ENCODE results near the gene BRSK2.

BRSK2 gene

DNA sequence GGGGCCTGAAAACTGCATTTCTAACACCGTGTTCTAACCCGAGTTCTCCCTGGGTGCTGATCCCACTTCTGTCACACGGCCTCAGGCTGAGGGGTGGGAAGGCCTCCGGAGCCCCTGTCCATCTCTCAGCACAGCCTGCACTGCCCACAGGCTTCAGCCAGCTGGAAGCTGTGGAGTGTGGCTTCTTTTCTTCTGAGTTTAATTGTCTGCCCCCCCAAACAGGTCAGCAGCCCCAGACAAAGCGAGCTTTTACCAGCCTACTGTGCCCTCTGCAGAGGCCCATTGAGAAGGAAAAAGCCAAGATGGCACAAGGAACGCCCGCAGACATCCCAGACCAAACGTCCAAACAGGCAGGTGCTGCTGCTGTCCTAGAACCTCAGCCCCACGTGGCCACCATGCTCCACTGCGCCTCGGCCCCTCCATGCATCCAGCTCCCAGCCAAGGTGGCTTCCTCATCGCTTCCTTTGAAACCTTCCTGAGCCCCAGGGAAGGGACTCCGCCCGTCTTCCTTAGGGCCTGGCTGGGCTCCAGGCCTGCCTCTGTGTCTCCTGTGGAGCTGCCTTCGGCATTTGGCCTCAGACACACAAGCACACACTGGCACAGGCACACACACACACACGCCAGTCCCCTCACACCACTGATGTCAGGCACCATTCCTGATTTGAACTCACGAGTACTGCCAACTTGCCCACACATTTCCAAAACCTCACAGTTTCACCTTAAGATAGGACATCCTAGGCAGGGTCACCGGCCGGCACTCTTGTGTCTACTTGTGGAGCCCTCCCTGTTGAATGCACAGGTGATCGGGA is 95.2 kb downstream of the BRSK2 start:
- no peak for DNase-seq

DNA sequence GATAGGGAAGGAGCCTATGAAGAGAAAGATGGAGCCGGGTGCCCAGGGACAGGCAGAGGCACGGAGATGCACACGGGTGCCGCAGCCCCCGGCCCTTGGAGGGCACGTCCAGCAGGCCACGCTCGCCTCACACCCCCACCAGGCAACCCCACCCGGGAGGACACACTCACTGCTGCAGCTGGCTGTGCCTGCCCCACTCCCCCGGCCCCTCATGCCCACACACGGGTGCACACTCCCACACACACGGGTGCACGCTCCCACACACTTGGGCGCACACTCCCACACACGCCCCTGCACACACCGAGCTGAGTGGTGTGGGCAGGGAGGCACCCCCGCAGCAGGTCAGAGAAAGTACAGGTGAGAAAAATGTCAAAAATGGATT is 95.8 kb downstream of the BRSK2 start:
- DNase-seq: no peak

DNA sequence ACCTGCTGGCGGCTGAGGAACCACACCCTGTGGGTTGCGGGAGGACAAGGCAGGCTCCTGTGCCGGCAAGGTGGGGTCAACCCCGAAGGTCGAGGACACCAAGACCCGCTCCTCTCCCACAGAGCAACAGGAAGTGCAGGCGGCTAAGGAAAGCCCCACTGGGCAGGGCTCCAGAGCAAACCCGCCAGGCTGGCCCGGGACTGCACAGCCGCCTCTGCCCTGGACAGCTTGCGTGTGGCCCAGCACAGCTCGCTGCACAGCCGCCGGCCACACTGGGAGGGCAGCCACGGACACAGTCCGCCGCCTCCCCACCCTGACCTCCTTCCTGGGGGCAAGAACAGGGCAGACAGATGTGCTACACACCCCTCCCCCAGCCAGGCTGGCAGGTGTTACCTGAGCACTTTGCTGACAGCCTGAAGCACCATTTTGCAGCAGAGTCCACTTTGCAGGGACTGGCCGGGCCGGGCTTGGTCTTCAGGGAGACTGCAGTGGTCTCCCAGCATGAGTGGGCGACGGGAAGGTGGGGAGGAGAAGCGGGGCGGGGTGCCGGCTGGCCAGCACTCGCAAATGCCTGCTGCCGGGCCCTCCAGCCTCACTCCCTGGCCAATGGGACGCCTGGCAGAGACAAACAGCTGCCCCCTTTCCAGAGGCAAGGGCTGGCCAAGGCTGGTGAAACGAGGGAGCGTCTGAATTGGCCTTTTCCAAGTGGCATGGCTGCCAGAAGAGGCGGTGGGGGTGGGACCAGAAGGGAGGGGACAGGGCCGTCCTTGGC is 96.5 kb downstream of the BRSK2 start, which contains the start of gene MOB2:
TSS of gene MOB2 (minus strand) at position 726 of the 772 bp plus-strand sequence. CDS start at position 503, 223 bp downstream.
- no peak for DNase-seq

DNA sequence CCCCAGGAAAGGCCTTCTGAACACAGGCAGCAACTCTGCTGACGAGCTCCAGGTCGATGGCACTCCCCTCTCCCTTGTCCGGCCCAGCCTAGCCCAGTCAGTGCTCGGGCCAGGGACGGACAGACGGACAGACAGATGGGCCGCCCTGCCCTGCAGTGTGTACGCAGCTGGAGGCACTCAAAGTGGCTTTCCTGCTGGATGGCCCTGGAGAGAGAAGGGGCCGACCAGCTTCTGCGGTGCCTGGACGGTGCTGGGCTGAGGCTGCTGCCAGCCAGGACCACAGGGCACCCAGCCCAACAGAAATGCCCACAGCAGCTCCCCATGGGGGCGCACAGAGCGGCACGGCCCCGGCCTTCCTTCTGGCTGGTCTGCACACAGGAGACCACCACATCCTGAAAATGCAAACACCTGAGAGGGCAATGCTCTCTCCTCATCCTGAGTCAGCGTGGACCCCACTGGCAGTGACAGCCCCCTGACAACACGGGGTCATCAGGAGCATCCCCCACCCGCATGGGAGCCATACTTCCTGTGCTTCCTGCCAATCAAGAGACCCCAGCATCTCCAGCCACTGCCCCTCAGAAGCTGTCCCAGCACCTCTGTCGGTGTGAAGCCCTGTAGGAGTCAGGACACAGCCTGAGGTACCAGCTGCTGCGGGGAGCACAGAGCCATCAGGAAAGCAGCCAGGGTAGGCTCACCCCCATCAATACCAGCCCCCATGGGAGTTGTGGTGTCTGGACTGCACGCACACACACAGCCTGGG is 97.5 kb downstream of the BRSK2 start:
- no peak for DNase-seq

DNA sequence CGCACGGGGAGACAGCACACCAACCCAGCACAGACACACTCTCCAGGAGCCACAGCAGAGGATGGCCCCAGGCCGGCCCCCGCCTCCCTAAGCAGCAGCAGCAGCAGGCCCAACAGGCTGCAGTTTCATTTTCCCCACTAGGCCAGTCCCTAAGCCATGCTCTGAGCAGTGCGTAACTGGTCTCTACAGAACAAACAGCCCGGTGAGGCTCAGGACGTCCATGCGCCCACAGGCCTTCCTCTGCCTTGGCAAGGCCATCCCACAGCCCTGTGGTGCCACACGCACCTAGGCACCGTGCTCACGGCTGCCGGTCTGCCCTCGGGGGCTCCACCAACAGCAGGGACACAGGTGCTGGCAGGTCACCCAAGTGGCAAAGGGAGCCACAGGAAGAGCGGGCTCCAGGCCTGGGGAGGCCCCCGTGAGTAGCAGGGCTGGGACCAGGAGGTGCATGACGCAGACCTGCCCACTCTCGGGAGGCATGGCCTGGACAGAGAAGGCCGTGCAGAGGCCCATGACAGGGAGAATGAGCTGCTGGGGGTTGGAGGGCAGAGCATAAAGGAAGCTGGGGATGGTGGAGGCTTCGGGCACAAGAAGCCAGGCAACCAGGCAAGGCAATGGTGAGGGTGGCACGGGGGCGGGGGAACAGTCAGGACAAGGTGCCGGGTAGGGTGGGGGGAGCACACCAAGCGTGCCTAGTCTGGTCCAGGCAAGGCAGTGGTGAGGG is 98.3 kb downstream of the BRSK2 start:
- DNase-seq: no peak

DNA sequence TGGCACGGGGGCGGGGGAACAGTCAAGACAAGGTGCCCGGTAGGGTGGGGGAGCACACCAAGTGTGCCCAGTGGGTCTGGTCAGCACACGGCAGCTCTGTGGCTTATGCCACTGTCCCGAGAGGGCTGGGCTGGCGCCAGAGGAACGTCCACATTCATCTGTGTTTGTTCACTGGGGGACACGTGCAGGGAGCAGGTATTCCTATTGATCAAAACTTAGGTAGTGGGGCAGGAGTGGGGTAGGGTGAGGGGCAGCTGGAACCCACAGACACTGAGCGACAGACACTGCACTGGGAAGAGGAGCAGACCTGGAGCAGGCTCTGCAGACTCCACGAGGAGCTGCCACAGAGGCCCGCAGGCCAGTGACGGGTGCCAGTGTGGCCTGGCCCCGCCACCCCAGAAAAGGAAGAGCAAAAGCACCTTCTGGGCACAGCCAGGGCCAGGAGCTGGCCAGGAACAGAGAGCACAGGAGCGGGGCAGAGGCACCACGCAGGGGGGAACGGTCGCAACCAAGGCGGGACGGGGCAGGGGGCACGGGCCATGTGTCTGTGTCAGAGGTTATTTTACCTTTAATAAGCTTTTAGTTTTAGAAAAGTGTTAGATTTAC is 98.9 kb downstream of the BRSK2 start:
- DNase-seq: no peak

DNA sequence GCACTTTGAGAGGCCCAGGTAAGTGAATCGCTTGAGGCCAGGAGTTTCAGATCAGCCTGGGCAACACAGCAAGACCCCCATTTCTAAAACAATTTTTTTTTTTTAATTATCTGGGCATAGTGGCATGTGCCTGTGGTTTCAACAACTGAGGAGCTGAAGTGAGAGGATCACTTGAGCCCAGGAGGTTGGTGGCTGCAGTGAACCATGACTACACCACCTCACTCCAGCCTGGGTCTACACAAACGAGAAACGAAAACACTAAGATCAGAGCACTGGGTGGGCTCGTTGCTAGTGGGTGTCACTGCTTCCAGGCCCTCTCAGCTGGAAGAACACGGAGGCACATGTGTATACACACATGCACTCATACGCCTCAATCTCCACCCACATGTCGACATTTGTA is 100.9 kb downstream of the BRSK2 start:
- no peak for DNase-seq

DNA sequence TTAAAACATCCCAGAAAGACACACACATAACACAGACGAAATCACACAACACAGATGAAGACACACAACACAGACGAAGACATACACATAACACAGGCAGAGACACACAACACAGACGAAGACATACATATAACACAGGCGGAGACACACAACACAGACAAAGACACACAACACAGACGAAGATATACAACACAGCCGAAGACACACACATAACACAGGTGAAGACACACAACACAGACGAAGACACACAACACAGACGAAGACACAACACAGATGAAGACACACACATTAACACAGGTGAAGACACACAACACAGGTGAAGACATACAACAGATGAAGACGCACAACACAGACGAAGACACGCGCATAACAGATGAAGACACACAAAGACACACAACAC is 101.6 kb downstream of the BRSK2 start:
- DNase-seq: no peak

DNA sequence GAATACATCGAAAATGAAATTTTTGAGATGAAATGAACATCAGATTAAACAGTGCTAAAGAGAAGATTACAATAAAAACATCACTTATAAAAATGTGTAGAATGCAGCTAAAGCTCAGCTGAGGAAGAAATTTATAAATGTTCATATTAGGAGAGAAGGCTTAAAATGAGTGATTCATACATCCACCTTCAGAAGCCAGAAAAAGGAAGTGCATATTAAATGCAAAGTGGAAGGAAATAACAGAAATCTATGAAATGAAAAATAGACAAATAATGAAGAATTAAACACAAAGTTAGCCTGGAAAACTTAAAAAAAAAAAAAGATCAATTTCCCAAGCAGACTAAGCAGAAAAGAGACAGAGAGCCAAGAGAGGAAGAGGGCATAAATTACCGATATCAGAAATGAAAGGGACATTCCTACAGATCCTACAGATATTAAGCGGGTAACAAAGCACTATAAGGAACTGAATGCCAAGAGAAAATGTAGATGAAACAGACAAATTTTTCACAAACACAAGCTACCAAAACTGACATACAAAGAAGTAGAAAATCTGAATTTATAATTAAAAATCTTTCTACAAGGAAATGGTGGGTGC is 104.0 kb downstream of the BRSK2 start:
- no peak for DNase-seq

DNA sequence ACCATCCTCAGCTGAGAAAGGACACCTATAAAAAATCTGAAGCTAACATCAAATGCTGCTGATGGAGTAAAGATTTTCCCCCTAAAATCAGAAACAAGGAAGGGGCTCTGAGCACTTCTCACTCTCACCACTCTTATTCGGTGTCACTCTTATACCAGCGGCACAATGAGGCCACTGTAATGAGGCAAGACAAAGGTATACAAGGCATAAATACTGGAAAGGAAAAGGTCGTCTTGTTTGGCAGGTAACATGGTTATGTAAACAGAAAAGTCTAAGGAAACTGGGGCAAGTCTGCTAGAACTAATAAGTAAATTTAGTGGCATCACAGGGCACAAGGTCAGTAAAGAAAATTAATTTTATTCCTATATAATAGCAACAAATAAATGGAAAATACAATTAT is 104.9 kb downstream of the BRSK2 start:
- DNase-seq: no peak

DNA sequence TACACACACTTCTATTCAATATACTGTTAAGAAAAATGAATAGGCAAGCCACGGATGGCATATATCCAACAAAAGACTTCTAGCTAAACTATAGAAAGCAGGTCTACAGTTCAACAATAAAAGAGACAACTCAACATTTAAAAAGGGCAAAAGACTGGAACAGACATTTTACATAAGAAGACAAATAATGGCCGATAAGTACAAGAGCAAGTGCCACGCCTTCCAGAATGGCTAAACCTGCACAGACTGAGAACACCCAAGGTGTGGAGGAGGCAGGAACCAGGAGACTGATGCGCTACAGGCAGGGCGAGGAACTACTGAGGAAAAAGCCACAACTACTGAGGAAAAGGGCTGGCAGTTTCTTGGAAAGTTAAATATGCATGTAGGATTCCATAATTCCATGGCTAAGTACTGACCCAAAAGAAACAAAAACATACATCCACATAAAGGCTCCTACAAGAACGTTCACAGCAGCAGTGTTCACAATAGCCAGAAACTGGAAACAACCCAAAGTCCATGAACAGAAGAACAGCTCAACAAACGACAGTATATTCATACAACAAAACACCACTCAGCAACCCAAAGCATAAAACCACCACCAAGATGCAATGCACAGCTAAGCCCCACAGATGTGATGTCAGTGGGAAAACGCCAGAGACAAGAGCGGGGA is 106.5 kb downstream of the BRSK2 start:
- no peak for DNase-seq

DNA sequence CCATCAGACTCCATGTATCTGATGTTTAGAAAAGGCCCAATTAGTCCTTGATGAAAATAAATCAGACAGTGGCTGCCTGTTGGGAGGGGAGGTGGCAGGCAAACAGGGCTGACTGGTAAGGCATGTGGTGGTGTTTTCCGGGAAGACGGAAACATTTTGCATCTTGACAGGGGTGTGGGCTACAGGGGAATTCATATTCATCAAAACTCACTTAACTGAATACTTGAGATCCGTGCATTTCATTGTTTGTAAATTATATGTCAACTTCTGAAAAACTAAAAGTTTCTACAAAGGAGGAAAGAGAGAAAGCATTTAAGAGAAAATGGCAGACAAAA is 107.0 kb downstream of the BRSK2 start:
- no peak for DNase-seq

DNA sequence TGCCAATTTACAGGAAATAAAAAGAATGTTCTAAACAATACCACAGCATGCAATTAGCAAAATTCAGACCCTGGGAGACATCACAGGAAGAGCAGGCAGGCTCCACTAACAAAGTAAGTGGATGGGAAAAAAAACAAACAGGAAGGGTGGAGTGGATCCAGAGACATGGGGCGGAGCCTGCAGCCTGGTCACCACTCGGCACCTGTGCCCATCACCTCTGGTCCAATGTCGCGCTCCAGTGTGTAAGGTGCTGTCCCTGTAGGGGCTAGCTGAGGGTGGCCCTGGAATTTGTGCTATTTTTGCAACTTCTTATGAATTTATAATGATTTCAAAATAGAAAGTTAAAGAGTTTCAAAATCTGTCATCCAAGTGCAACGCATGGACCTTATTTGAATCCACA is 107.9 kb downstream of the BRSK2 start:
- no peak for DNase-seq

DNA sequence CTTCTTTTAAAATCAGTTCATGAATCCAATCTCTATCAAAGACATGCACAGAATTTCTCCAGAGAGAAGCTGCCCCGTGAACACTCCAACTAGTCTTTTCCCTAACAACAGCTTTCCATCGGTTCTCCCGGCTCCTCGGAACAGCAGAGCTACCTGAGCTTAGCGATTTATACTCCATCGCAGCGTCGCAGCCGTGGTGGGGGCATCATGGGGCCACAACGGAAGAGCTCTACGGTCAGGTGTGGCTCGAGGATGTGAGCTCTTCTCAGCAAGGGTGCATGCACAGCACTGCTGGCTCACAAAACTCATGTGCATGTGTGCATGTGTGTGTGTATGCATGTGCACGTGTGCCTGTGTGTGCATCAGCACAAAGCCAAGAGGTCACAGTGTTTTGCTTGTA is 108.5 kb downstream of the BRSK2 start:
- no peak for DNase-seq

DNA sequence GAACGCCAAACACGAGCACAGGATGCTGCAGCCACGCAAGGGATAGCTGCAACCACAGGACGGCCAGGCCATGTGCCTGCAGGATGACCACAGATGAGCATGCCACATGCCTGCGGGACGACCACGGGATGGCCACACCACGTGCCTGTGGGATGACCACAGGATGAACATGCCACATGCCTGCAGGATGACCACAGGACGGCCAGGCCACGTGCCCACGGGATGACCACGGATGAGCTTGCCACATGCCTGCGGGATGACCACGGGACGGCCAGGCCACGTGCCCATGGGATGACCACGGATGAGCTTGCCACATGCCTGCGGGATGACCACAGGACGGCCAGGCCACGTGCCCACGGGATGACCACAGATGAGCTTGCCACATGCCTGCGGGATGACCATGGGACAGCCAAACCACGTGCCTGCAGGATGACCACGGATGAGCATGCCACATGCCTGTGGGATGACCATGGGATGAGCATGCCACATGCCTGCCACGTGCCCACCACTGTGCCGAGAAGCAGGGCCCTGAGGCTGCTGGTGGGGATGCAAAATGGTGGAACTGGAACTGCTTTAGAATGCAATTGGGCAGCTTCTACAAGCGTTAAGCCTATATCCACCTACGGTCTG is 109.6 kb downstream of the BRSK2 start:
- no peak for DNase-seq

DNA sequence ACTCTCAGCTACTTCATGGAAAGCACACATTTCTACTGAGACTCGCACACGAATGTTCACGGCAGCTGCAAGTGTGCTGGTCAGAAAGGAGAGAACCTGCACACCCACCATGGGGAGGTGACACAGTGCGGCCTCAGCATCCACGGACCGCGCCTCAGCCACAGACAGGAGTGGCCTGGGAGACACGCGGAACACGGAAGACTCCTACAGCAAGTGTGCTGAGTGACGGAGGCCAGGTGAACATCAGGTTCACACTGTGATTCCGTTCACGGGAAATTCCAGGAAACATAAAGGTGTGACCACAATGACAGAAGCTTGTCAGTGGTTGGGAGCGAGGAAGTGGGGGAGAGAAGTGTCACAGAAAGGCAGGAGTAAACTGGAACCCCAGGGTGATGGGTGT is 110.2 kb downstream of the BRSK2 start:
- no peak for DNase-seq

DNA sequence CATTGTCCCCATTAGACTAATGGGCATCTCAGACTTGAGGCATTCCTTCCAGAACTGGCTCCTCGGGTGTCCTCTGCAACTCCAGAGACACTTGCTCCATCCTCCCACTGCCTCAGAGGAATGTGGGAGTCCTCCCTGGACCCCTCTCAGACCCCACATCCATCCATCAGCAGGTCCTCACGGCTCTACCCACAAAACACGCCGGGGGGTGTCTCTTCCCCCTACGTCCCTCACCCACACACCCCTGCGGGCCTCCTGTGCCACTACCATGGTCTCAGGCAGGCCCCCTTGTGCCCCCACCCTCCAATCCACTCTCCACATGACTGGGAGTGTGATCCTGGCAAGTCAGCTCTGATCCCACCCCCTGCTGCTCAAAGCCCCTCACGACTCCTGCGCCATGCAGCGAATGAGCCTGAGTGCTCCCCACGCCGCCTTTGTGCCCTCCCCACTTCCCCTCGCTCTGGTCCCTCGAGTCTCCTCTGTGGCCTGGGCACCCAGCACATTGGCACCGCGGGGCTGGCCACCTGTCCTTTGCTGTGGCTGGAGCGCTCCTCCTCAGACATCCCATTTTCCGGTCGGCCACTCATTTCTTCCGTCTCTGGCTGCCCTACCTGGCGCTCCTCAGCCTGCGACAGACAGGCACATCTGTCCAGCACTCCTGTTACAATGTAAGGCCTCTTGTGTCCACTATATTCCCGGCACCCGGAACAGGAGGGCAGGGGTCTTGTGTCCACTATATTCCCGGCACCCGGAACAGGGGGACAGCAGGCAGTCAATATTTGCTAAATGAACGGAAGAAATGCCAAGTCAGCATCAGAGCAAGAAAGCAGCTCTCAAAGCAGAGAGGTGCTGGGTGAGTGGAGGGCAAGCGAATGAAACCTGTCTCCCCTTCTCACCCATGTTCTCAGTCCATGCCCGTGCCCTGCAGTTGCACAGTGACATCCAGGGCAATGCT is 111.0 kb downstream of the BRSK2 start:
- no peak for DNase-seq

DNA sequence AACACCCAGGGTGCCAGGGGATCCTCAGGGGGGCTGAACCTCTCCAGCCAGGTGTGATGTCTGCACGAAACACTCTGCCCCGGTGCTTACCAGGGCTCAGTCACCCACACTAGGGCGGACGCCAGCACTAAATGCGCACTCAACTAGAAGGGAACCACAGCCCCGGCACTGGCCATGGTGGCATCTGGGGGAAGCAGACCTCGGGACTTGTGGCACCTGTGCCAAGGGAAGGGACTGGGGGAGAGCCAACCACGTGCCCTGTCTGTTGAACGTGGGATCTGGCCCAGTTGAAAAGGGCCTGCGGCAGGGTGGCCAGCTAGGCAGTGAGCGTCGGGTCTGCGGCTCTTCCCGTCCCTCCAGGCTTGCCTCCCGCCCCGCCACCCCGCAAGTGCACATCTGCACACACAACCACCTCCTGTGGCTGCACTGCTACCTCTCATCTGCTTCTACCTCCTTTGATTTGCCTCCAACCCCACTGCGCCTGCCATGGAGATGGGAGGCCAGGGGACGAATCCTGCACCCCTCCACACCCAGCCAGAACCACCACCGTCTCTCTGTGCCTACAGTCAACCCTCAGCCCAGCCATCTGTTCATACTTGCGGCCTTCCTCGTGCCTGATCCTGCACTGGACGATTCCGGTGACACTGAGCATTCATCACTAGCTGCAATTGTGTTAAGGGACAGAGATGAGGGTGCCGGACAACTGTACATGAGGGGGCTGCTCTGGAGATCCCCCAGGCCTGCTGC is 111.9 kb downstream of the BRSK2 start:
- DNase-seq: no peak

Measured in EL (cell line).